MM.1S (cell line): ENCODE results near the gene PIK3R1.
A peak's percentile ranks its signal among the peaks of the same experiment; 100 is the strongest.

ENCODE experiments used
- DNase-seq: peaks from one replicate; pipeline ENCODE4 v3.0.0-alpha.2; 2015
- H2AFZ ChIP-seq: fragments of 300-600 bp; sonication (generic); 2 replicates; pipeline ENCODE4 v1.6.0; 2016; ENCODE audit warnings: antibody characterized with exemption, low read length
- H3F3A ChIP-seq: fragments of 300-600 bp; sonication (generic); 2 replicates; pipeline ENCODE4 v1.6.1; 2016; ENCODE audit warnings: mild to moderate bottlenecking, antibody characterized with exemption, low read length, moderate library complexity, mixed read lengths; ENCODE audit not compliant: insufficient read depth
- H3K27ac ChIP-seq: fragments of 300-600 bp; sonication (generic); 2 replicates; pipeline ENCODE4 v1.5.1; 2016; ENCODE audit warnings: mild to moderate bottlenecking, low read length
- H3K27me3 ChIP-seq: fragments of 300-600 bp; sonication (generic); replicated peaks from 2 replicates; pipeline ENCODE4 v1.6.0; 2016; ENCODE audit warnings: low read length; ENCODE audit not compliant: insufficient read depth
- H3K36me3 ChIP-seq: fragments of 300-600 bp; sonication (generic); replicated peaks from 2 replicates; pipeline ENCODE4 v1.6.1; 2016; ENCODE audit warnings: mild to moderate bottlenecking, low read length, mixed read lengths; ENCODE audit not compliant: insufficient read depth
- H3K4me1 ChIP-seq: fragments of 300-600 bp; sonication (generic); 2 replicates; pipeline ENCODE4 v1.6.1; 2016; ENCODE audit warnings: low read length, mixed read lengths
- H3K4me2 ChIP-seq: fragments of 300-600 bp; sonication (generic); 2 replicates; pipeline ENCODE4 v1.6.0; 2016; ENCODE audit warnings: low read depth, low read length
- H3K4me3 ChIP-seq: fragments of 300-600 bp; sonication (generic); 2 replicates; pipeline ENCODE4 v1.5.1; 2016; ENCODE audit warnings: low read length, mixed read lengths
- H3K79me2 ChIP-seq: fragments of 300-600 bp; sonication (generic); 2 replicates; pipeline ENCODE4 v1.6.1; 2016; ENCODE audit warnings: mixed run types, low read length, mixed read lengths
- H3K9ac ChIP-seq: fragments of 300-600 bp; sonication (generic); 2 replicates; pipeline ENCODE4 v1.6.1; 2016; ENCODE audit warnings: low read length, mixed read lengths
- H3K9me2 ChIP-seq: fragments of 300-600 bp; sonication (generic); replicated peaks from 2 replicates; pipeline ENCODE4 v1.6.1; 2016; ENCODE audit warnings: mild to moderate bottlenecking, low read length, mixed read lengths; ENCODE audit not compliant: insufficient read depth
- H3K9me3 ChIP-seq: fragments of 300-600 bp; sonication (generic); replicated peaks from 2 replicates; pipeline ENCODE4 v1.6.1; 2016; ENCODE audit warnings: mild to moderate bottlenecking, low read length, mixed read lengths; ENCODE audit not compliant: insufficient read depth
- H4K20me1 ChIP-seq: fragments of 300-600 bp; sonication (generic); 2 replicates; pipeline ENCODE4 v1.6.1; 2016; ENCODE audit warnings: mild to moderate bottlenecking, low read length, moderate library complexity, mixed read lengths; ENCODE audit not compliant: insufficient read depth
- EZH2 ChIP-seq: fragments of 300-600 bp; sonication (generic); optimal IDR thresholded peaks from 2 replicates; pipeline ENCODE3; 2017; ENCODE audit warnings: low read depth, mild to moderate bottlenecking, antibody characterized with exemption, low read length, mixed read lengths
- EZH2phosphoT487 ChIP-seq: fragments of 300-600 bp; sonication (generic); IDR thresholded peaks from 2 replicates; pipeline ENCODE4 v1.6.1; 2018; ENCODE audit warnings: antibody characterized with exemption, low read length
- TF ChIP-seq, protein P1 (sequence below): fragments of 300-600 bp; sonication (generic); IDR thresholded peaks from 2 replicates; pipeline ENCODE4 v1.5.1; 2016; ENCODE audit warnings: antibody characterized with exemption, low read length, mixed read lengths

PIK3R1 gene

DNA sequence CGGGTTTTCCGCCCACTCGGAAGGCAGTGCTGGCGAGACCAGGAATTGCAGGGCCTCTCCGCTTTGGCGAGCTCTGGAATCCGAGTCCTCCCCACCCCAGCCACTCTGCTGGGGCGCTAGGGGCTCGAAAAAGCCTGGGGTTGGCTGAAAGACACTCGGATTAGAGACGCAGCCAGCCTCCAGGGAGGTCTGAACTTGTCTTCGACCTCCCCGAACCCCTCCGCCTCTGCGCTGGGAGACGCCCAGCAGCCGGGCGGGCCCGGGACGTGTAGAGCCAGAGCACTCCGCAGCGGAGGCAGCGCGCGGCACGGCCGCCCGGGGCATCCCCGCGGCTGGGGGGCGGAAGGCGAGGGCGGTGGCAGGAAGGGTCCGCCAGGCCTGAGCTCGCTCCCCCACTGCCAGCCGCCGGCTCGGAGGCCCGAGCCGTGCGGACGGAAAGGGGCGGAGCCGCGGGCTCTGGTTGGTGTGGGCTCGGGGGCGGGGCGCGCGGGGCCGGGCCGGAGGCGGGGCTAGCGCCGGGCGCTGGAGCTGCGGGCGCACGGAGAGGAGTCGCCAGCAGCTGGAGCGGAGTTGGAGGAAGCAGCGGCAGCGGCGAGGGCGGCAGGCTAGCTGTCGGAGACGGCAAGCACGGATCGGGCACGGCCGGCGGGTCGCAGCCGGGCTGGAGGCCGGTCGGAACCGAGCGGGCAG, at the start of gene PIK3R1:
PIK3R1 (plus strand) TSS at position 549 of the 690 bp plus-strand sequence. CDS start 10,920 bp downstream, outside the sequence.
- peaks cover 41% of the 10 kb centered on the region for H3K79me2 ChIP-seq
- no peaks in the 10 kb centered on the region for H3K27me3 ChIP-seq
- H4K20me1 ChIP-seq, result no peaks in the 10 kb centered on the region
- TF ChIP-seq, protein P1, sequence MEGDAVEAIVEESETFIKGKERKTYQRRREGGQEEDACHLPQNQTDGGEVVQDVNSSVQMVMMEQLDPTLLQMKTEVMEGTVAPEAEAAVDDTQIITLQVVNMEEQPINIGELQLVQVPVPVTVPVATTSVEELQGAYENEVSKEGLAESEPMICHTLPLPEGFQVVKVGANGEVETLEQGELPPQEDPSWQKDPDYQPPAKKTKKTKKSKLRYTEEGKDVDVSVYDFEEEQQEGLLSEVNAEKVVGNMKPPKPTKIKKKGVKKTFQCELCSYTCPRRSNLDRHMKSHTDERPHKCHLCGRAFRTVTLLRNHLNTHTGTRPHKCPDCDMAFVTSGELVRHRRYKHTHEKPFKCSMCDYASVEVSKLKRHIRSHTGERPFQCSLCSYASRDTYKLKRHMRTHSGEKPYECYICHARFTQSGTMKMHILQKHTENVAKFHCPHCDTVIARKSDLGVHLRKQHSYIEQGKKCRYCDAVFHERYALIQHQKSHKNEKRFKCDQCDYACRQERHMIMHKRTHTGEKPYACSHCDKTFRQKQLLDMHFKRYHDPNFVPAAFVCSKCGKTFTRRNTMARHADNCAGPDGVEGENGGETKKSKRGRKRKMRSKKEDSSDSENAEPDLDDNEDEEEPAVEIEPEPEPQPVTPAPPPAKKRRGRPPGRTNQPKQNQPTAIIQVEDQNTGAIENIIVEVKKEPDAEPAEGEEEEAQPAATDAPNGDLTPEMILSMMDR, result peak; percentile 28; the same call in 1 of the 2 replicates
- TF ChIP-seq EZH2phosphoT487, result no peak
- peak within 1 kb of the TSS; percentile 89 for H2AFZ ChIP-seq
- H3K36me3 ChIP-seq, result no peaks in the 10 kb centered on the region
- H3K4me3 ChIP-seq, result peak within 1 kb of the TSS; percentile 89
- peaks cover 24% of the 10 kb centered on the region for H3F3A ChIP-seq
- H3K4me1 ChIP-seq, result peaks cover 8% of the 10 kb centered on the region
- peak within 1 kb of the TSS; percentile 77 for H3K4me2 ChIP-seq
- peak within 1 kb of the TSS; percentile 72 for H3K9ac ChIP-seq
- no peaks in the 10 kb centered on the region for H3K9me3 ChIP-seq
- H3K27ac ChIP-seq, result peak within 1 kb of the TSS; percentile 76
- DNase-seq, result peak; percentile 97
- no peaks in the 10 kb centered on the region for H3K9me2 ChIP-seq

DNA sequence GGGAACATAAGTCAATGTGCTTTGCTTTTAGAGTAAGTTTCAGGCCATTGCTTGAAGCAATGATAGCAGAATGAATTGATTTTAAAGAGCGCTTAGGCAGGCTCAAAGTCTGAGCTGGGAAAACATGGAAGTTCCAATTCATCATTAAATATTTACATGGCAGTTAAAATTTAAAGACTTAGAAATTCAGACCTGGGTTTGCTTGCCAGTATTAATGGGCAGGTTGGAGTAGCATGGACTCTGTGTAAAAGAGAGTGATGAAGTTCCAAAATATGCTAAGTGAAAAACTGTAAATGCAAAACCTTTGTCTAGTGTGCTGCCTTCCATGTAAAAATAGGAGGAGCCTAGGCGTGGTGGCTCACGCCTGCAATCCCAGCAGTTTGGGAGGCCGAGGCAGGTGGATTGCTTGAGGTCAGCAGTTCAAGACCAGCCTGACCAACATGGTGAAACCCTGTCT, 48.3 kb upstream of the PIK3R1 start:
- DNase-seq, result no peak
- Histone ChIP-seq H3K27me3 (no peaks in the 10 kb centered on the region), H3F3A (no peaks in the 10 kb centered on the region), H2AFZ (no peak overlapping the region), H3K9ac (no peak overlapping the region), H3K79me2 (no peaks in the 10 kb centered on the region), H3K4me2 (no peak overlapping the region), H4K20me1 (no peaks in the 10 kb centered on the region), H3K9me2 (no peaks in the 10 kb centered on the region), H3K4me3 (no peak overlapping the region), H3K27ac (no peak overlapping the region), H3K36me3 (no peaks in the 10 kb centered on the region), H3K9me3 (no peaks in the 10 kb centered on the region), H3K4me1 (no peaks in the 10 kb centered on the region)
- TF ChIP-seq EZH2phosphoT487, result no peak
- TF ChIP-seq EZH2, result no peak
- TF ChIP-seq, protein P1, result no peak

DNA sequence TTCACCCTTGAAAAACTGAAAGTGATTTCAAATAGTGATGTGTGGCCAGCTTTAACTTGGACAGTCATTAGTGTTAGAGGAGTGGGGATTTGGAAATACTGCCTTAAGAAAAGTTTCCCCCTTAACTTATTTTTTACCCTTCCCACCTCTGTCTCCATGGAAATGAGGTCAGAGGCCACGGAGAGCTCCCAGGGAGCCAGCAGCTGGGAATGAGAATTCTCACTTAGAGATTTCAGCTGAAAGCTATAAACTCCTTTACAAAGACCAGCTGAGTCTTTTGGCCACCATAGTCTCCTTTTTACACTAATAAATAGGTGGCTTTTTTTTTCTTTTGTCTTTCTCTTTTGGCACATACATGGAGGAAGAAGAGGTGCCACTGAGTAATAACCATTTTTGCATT, 45.7 kb upstream of the PIK3R1 start:
- no peaks in the 10 kb centered on the region for H3K9me2 ChIP-seq
- H3K79me2 ChIP-seq, result no peaks in the 10 kb centered on the region
- H3K9ac ChIP-seq, result no peak overlapping the region
- no peaks in the 10 kb centered on the region for H4K20me1 ChIP-seq
- no peak for DNase-seq
- H2AFZ ChIP-seq, result no peak overlapping the region
- H3K36me3 ChIP-seq, result no peaks in the 10 kb centered on the region
- no peak overlapping the region for H3K4me3 ChIP-seq
- H3K27ac ChIP-seq, result no peak overlapping the region
- no peaks in the 10 kb centered on the region for H3F3A ChIP-seq
- H3K27me3 ChIP-seq, result no peaks in the 10 kb centered on the region
- H3K9me3 ChIP-seq, result no peaks in the 10 kb centered on the region
- TF ChIP-seq EZH2phosphoT487, result no peak
- TF ChIP-seq, protein P1, result no peak
- H3K4me1 ChIP-seq, result no peaks in the 10 kb centered on the region
- H3K4me2 ChIP-seq, result no peak overlapping the region
